K562 (cell line): ENCODE results near the gene PLAC9. TPM values are rescaled to one million over a fixed set of nuclear protein-coding genes. Genes with fewer than 3 reads are reported as not detected.

ENCODE experiments used
- CREB3L1 ChIP-seq: fragments of 450-650 bp; IDR thresholded peaks from 2 replicates; pipeline ENCODE4 v1.6.1; 2014; ENCODE audit warnings: low read depth, mild to moderate bottlenecking, moderate library complexity, borderline replicate concordance
- ELK1 ChIP-seq: sonication (generic); formaldehyde crosslinking; IDR thresholded peaks from 2 replicates; pipeline ENCODE4 v1.8.1; 2022; ENCODE audit warnings: missing genetic modification reagents
- ESRRB ChIP-seq: fragments of 250-450 bp; sonication (Bioruptor Pico); IDR thresholded peaks from 2 replicates; pipeline ENCODE4 v1.5.0; 2020; ENCODE audit warnings: mild to moderate bottlenecking, moderate library complexity, borderline replicate concordance
- PBX2 ChIP-seq, 2 experiments: IDR thresholded peaks in 1 of 2; conservative IDR thresholded peaks in 1 of 2; 2 replicates each; pipeline ENCODE4 v1.6.1; 2016; ENCODE audit warnings: low read depth in 2 of 2, mild to moderate bottlenecking in 1 of 2, missing compliant biosample characterization in 1 of 2, missing genetic modification characterization in 1 of 2, moderate library complexity in 1 of 2
- REST ChIP-seq, 2 experiments: fragments of 450-650 bp; formaldehyde crosslinking in 1 of 2; IDR thresholded peaks; 2 replicates each; pipeline versions ENCODE4 v1.4.0 to v1.6.1; 2014 to 2020; ENCODE audit warnings: mild to moderate bottlenecking in 2 of 2, borderline replicate concordance in 1 of 2, low read depth in 1 of 2
- SAFB2 ChIP-seq: fragments of 200-400 bp; formaldehyde crosslinking; IDR thresholded peaks from 2 replicates; pipeline ENCODE4 v1.6.1; 2018; ENCODE audit warnings: borderline replicate concordance, low read length, low read depth, moderate library complexity; ENCODE audit not compliant: severe bottlenecking
- ZBTB34 ChIP-seq: fragments of 250-450 bp; sonication (Bioruptor Pico); IDR thresholded peaks from 2 replicates; pipeline ENCODE4 v1.8.0; 2021; ENCODE audit warnings: mild to moderate bottlenecking, moderate library complexity
- ZNF75A ChIP-seq: fragments of 450-650 bp; formaldehyde crosslinking; IDR thresholded peaks from 2 replicates; pipeline ENCODE4 v1.4.0; 2020; ENCODE audit warnings: mild to moderate bottlenecking
- polyA plus RNA-seq, 8 experiments: library from polyadenylated mRNA; depleted of rRNA in 4 of 8; stranded (reverse) in 5 of 8; unstranded in 3 of 8; fragments of >200 nt; fragmentation: Nextera tagmentation in 2 of 8; fragmentation: Illumina TruSeq in 1 of 8; extraction: Ambion mirVana in 2 of 8; extraction: Trizol in 1 of 8; gene quantifications; 2 replicates each; pipeline versions ENCODE4 v1.2.1 to v1.2.3, GENCODE V29; 2011 to 2014; ENCODE audit warnings: inconsistent platforms in 1 of 8, missing spikeins in 1 of 8
- total RNA-seq, 7 experiments: library from RNA; depleted of rRNA in 6 of 7; stranded (reverse); fragments of >200 nt in 6 of 7; fragmentation: Illumina TruSeq in 2 of 7; extraction: Trizol in 2 of 7; gene quantifications; 2 replicates each; pipeline versions ENCODE4 v1.2.1 to v1.2.3, GENCODE V29; 2011 to 2021; ENCODE audit warnings: low replicate concordance in 1 of 7

PLAC9 gene
- total and polyA plus RNA-seq, 9 of the 15 experiments (the other 6 are each of a cell fraction or from before 2014, with no cell fraction given): not detected

GRCh38 chr10:80158598-80159127 is 26.1 kb downstream of the PLAC9 start (continued):
- TF ChIP-seq PBX2 (CRISPR knock-in tag; IDR thresholded peaks at IDR 0.05; ENCODE audit: low read depth) (no peak), PBX2 (tag; conservative IDR thresholded peaks at IDR 0.05; ENCODE audit: low read depth) (no peak), ELK1 (CRISPR knock-in tag) (no peak), REST (IDR thresholded peaks at IDR 0.05; ENCODE audit: borderline replicate concordance) (no peak), REST (CRISPR knock-in tag; IDR thresholded peaks at IDR 0.05; ENCODE audit: low read depth) (no peak), SAFB2 (no peak), ZNF75A (CRISPR knock-in tag) (no peak), ZBTB34 (CRISPR knock-in tag) (no peak), ESRRB (CRISPR knock-in tag) (no peak), CREB3L1 (peak; percentile 98)
